PC-3 (cell line): ENCODE measurements around the gene IGSF21. TPM values are rescaled to one million over a fixed set of nuclear protein-coding genes. Genes with fewer than 3 reads are reported as not detected.

Source experiments
- ATAC-seq: fragments of 200-7000 bp; cut with Tn5 transposase; 2 replicates; pipeline ENCODE4 v1.9.1; 2020; ENCODE audit warnings: mild to moderate bottlenecking, moderate library complexity
- BruUV-seq: library from RNA; stranded (reverse); fragments of 400-500 nt; replicated peaks from 2 replicates; lab custom pipeline; 2021; lab: Mats Ljungman, UMichigan
- CTCF ChIA-PET: fragments of 300-600 bp; sonication (Branson Sonifier 250); formaldehyde crosslinking; loops from one replicate; lab custom pipeline; 2022; ENCODE audit warnings: antibody characterized with exemption; lab: Charles Lee
- POLR2A ChIA-PET: fragments of 300-600 bp; sonication (Branson Sonifier 250); formaldehyde crosslinking; loops from one replicate; lab custom pipeline; 2022; ENCODE audit warnings: antibody characterized with exemption; ENCODE audit not compliant: unreplicated experiment; lab: Charles Lee
- DNase-seq: peaks from one replicate; pipeline ENCODE4 v3.0.0-alpha.2; 2015
- H2AFZ ChIP-seq: fragments of 300-600 bp; sonication (generic); 2 replicates; pipeline ENCODE4 v1.6.0; 2016; ENCODE audit warnings: antibody characterized with exemption, low read length
- H3F3A ChIP-seq: fragments of 300-600 bp; sonication (generic); one replicate; pipeline ENCODE4 v1.6.0; 2017; ENCODE audit warnings: antibody characterized with exemption, low read length, control low read depth, mild to moderate bottlenecking; ENCODE audit not compliant: unreplicated experiment
- H3K27ac ChIP-seq: fragments of 300-600 bp; sonication (generic); 2 replicates; pipeline ENCODE4 v1.5.1; 2016; ENCODE audit warnings: mild to moderate bottlenecking, low read length
- H3K27me3 ChIP-seq: fragments of 300-600 bp; sonication (generic); 2 replicates; pipeline ENCODE4 v1.6.1; 2016; ENCODE audit warnings: low read length, mixed read lengths
- H3K36me3 ChIP-seq: fragments of 300-600 bp; sonication (generic); 2 replicates; pipeline ENCODE4 v1.6.1; 2016; ENCODE audit warnings: low read depth, mixed run types, low read length, mixed read lengths
- H3K4me1 ChIP-seq: fragments of 300-600 bp; sonication (generic); 2 replicates; pipeline ENCODE4 v1.5.1; 2016; ENCODE audit warnings: low read length; ENCODE audit not compliant: insufficient read depth
- H3K4me2 ChIP-seq: fragments of 300-600 bp; sonication (generic); 2 replicates; pipeline ENCODE4 v1.6.0; 2016; ENCODE audit warnings: low read length
- H3K4me3 ChIP-seq: fragments of 300-600 bp; sonication (generic); 2 replicates; pipeline ENCODE4 v1.5.1; 2016; ENCODE audit warnings: mild to moderate bottlenecking, low read length, mixed read lengths
- H3K79me2 ChIP-seq: fragments of 300-600 bp; sonication (generic); 2 replicates; pipeline ENCODE4 v1.6.1; 2017; ENCODE audit warnings: low read length, mixed read lengths
- H3K9ac ChIP-seq: fragments of 300-600 bp; sonication (generic); 2 replicates; pipeline ENCODE4 v1.6.0; 2016; ENCODE audit warnings: mild to moderate bottlenecking, low read length
- H3K9me2 ChIP-seq: fragments of 300-600 bp; sonication (generic); replicated peaks from 2 replicates; pipeline ENCODE4 v1.6.1; 2016; ENCODE audit warnings: mixed run types, low read length, mixed read lengths
- H3K9me3 ChIP-seq: fragments of 300-600 bp; sonication (generic); 2 replicates; pipeline ENCODE4 v1.6.1; 2016; ENCODE audit warnings: low read length, mixed read lengths
- H4K20me1 ChIP-seq: fragments of 300-600 bp; sonication (generic); 2 replicates; pipeline ENCODE4 v1.6.1; 2016; ENCODE audit warnings: low read length, mixed read lengths
- CTCF ChIP-seq: fragments of 300-600 bp; sonication (generic); conservative IDR thresholded peaks from 2 replicates; pipeline ENCODE4 v1.5.1; 2017; ENCODE audit warnings: antibody characterized with exemption, low read depth, mild to moderate bottlenecking, low read length
- EZH2 ChIP-seq: fragments of 300-600 bp; sonication (generic); IDR thresholded peaks from one replicate; pipeline ENCODE4 v1.6.1; 2017; ENCODE audit warnings: antibody characterized with exemption, mild to moderate bottlenecking, low read length; ENCODE audit not compliant: unreplicated experiment
- EZH2phosphoT487 ChIP-seq: fragments of 300-600 bp; sonication (generic); IDR thresholded peaks from 2 replicates; pipeline ENCODE4 v1.6.1; 2018; ENCODE audit warnings: mild to moderate bottlenecking, antibody characterized with exemption, low read length, borderline replicate concordance
- intact Hi-C: fragments of 100-400 bp; cut with micrococcal nuclease; formaldehyde crosslinking; loops from 2 replicates; pipeline ENCODE4 v1.9.0; 2023
- total RNA-seq: library from RNA; depleted of rRNA; stranded (reverse); fragments of >200 nt; gene quantifications from 2 replicates; pipeline ENCODE4 v1.2.3, GENCODE V29; 2014

IGSF21 gene
- total RNA-seq, 1 experiment from 2014 or later: not detected

GRCh38 chr1:18105196-18105595 lies 2.4 kb upstream of the IGSF21 start:
- H3K4me3 ChIP-seq: no peak overlapping the region

DNA sequence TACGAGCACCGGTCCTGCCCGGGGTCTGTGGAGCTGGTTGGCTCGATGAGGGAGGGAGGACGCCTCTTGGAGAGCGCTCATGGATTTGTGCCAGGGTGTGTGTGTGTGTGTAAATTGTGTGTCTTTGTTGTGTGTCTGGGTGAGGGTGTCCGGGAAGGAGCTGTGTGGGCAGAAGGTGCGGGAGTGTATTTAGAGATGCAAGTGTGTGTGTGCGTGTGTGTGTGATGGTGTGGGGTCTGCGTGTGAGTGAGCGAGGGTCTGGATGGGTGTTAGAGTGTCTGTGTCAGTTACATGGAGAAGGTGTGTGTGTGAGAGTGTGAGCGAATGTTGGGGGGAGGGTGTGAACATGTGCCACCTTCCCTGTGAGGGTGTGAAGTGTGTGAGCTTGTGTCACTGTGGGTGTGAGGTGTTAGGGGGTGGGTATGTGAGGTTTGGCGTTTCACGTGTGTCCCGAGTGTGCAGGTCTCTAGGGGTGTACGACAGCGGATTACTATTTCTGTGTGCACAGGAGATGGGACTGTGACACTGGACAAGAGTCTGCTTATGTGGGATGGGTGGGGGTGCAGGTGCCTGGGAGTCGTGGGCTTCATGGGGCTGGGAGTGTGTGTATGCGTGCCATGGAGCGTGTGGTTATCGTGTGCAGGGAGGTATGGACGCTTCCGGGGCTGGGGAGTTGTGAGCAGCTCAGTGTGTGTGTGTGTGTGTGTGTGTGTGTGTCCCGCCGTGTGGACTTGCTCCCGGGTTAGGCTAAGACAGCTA lies 880 bp downstream of the IGSF21 start:
- ChIA-PET POLR2A (no interaction called here), CTCF (no interaction called here)
- Histone ChIP-seq H3K79me2 (no peaks in the 10 kb centered on the region), H2AFZ (no peak overlapping the region), H3K9me2 (no peaks in the 10 kb centered on the region), H3K4me1 (no peaks in the 10 kb centered on the region), H3K4me3 (no peak overlapping the region), H3K27ac (no peak overlapping the region), H3K36me3 (no peaks in the 10 kb centered on the region), H3K9ac (no peak overlapping the region), H4K20me1 (no peaks in the 10 kb centered on the region), H3K9me3 (no peaks in the 10 kb centered on the region), H3K4me2 (no peak overlapping the region), H3K27me3 (peaks cover 46% of the 10 kb centered on the region), H3F3A (no peaks in the 10 kb centered on the region)
- intact Hi-C loops: no loop called here
- TF ChIP-seq EZH2: no peak
- TF ChIP-seq CTCF: no peak
- TF ChIP-seq EZH2phosphoT487: no peak
- BruUV-seq: no TSS peak
- ATAC-seq (no peak), DNase-seq (no peak)

More at GRCh38 chr1:18105196-18105595, 2.4 kb upstream of the IGSF21 start:
- Histone ChIP-seq H3K9ac (no peak overlapping the region), H3K4me1 (no peaks in the 10 kb centered on the region), H2AFZ (no peak overlapping the region), H4K20me1 (no peaks in the 10 kb centered on the region), H3K9me3 (no peaks in the 10 kb centered on the region), H3F3A (no peaks in the 10 kb centered on the region), H3K27ac (no peak overlapping the region), H3K27me3 (peaks cover 35% of the 10 kb centered on the region), H3K4me2 (no peak overlapping the region), H3K36me3 (no peaks in the 10 kb centered on the region), H3K9me2 (no peaks in the 10 kb centered on the region), H3K79me2 (no peaks in the 10 kb centered on the region)
- no TSS peak for BruUV-seq
- ChIA-PET CTCF (no interaction called here), POLR2A (interaction anchor here (0.6 kb wide), 1 partner anchor 276 kb away, joined by 3 read pairs; no protein-coding TSS in a partner anchor)
- intact Hi-C loops: no loop called here
- TF ChIP-seq CTCF (no peak), EZH2 (no peak), EZH2phosphoT487 (no peak)
- no peak for ATAC-seq
- DNase-seq: no peak
